ENCODE results near the gene TOMM5.

- TF ChIP-seq EZH2phosphoT487 (IDR thresholded peaks at IDR 0.05; ENCODE audit: low read depth) (no peak), CTCF (IDR thresholded peaks at IDR 0.05; ENCODE audit: low read depth, low read length) (no peak)
Observed at GRCh38 chr9:37563806-37564513, 28.4 kb downstream of the TOMM5 start.

Measured in OCI-LY3 (cell line).